ENCODE data around the gene ITGB5.

ITGB5 gene

GRCh38 chr3:124887177-124887931 lies at the start of gene ITGB5:
ITGB5 (minus strand) TSS chr3:124887365; CDS start chr3:124887000, 365 bp downstream.
- DNase-seq = peak; percentile 9

GRCh38 chr3:124935794-124936542 lies 48.8 kb upstream of the ITGB5 start:
- no peak for DNase-seq

GRCh38 chr3:124935264-124935663 lies 48.1 kb upstream of the ITGB5 start:
- no peak for DNase-seq

GRCh38 chr3:124934577-124934976 lies 47.4 kb upstream of the ITGB5 start, which contains the start of gene MUC13:
MUC13 (minus strand) TSS chr3:124934751; CDS start chr3:124934712, 39 bp downstream.
- no peak for DNase-seq

- DNase-seq = peak; percentile 56
Observed at GRCh38 chr3:124928333-124929202, 41.4 kb upstream of the ITGB5 start.

- DNase-seq = no peak
Observed at GRCh38 chr3:124927574-124928045, 40.4 kb upstream of the ITGB5 start.

GRCh38 chr3:124926426-124927101 lies 39.4 kb upstream of the ITGB5 start:
- DNase-seq = no peak

- no peak for DNase-seq
Observed at GRCh38 chr3:124924741-124925140, 37.6 kb upstream of the ITGB5 start.

- DNase-seq = no peak
Observed at GRCh38 chr3:124923833-124924232, 36.7 kb upstream of the ITGB5 start.

- DNase-seq = no peak
Observed at GRCh38 chr3:124920718-124921117, 33.6 kb upstream of the ITGB5 start.

GRCh38 chr3:124919756-124920155 lies 32.6 kb upstream of the ITGB5 start:
- no peak for DNase-seq

GRCh38 chr3:124918524-124918923 lies 31.4 kb upstream of the ITGB5 start:
- no peak for DNase-seq

- DNase-seq = no peak
Observed at GRCh38 chr3:124916837-124917409, 29.8 kb upstream of the ITGB5 start.

GRCh38 chr3:124915254-124915653 lies 28.1 kb upstream of the ITGB5 start:
- DNase-seq = no peak

- DNase-seq = no peak
Observed at GRCh38 chr3:124907957-124908356, 20.8 kb upstream of the ITGB5 start.

- no peak for DNase-seq
Observed at GRCh38 chr3:124904835-124905492, 17.8 kb upstream of the ITGB5 start.

- no peak for DNase-seq
Observed at GRCh38 chr3:124903896-124904834, 17.0 kb upstream of the ITGB5 start.

GRCh38 chr3:124896824-124897526 lies 9.8 kb upstream of the ITGB5 start:
- DNase-seq = no peak

GRCh38 chr3:124895756-124896155 lies 8.6 kb upstream of the ITGB5 start:
- no peak for DNase-seq

- DNase-seq = no peak
Observed at GRCh38 chr3:124893526-124893925, 6.4 kb upstream of the ITGB5 start.
